NCI-H2227 (cell line): ENCODE measurements around the gene CALHM5.
"Not testable (repeated sequence)": the region's sequence is repeated elsewhere in the genome, so short reads cannot be mapped to it uniquely, and the experiment has no call there.

Experiments
- DNase-seq: peaks from one replicate; lab custom pipeline; 2025; ENCODE audit not compliant: unreplicated experiment; lab: John Stamatoyannopoulos, UW

CALHM5 gene

GRCh38 chr6:116511424-116512110 is at the start of gene CALHM5:
TSS of gene CALHM5 (plus strand) at chr6:116511639. CDS start at chr6:116511697, 58 bp downstream.
- DNase-seq, result peak; percentile 26

DNA sequence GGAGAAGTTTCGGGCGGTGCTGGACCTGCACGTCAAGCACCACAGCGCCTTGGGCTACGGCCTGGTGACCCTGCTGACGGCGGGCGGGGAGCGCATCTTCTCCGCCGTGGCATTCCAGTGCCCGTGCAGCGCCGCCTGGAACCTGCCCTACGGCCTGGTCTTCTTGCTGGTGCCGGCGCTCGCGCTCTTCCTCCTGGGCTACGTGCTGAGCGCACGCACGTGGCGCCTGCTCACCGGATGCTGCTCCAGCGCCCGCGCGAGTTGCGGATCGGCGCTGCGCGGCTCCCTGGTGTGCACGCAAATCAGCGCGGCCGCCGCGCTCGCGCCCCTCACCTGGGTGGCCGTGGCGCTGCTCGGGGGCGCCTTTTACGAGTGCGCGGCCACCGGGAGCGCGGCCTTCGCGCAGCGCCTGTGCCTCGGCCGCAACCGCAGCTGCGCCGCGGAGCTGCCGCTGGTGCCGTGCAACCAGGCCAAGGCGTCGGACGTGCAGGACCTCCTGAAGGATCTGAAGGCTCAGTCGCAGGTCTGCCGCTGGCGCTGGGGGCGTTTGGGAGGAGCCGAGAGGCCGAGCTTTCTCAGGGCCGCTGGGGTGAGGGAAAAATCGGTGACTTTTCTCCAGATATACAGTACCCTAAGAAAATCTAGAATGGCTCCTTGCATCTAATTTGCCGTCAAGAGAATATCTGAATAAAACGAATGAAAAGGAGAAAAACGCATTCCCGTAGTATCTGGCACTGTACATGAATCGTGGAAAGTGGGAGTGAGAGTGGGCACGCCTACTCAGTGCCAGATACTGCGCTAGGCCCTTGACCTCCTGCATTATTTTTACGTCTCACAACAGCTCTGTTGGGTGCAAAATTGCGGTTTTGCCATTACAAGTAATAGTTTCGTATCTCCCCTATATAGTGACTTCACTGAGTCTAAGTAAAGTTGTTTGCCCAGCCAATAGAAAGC is 49.2 kb upstream of the CALHM5 start:
- DNase-seq, result peak; percentile 83

DNA sequence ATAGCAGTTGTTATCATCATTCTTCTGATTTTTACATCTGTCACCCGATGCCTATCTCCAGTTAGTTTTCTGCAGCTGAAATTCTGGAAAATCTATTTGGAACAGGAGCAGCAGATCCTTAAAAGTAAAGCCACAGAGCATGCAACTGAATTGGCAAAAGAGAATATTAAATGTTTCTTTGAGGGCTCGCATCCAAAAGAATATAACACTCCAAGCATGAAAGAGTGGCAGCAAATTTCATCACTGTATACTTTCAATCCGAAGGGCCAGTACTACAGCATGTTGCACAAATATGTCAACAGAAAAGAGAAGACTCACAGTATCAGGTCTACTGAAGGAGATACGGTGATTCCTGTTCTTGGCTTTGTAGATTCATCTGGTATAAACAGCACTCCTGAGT is 48.1 kb upstream of the CALHM5 start:
- no peak for DNase-seq

DNA sequence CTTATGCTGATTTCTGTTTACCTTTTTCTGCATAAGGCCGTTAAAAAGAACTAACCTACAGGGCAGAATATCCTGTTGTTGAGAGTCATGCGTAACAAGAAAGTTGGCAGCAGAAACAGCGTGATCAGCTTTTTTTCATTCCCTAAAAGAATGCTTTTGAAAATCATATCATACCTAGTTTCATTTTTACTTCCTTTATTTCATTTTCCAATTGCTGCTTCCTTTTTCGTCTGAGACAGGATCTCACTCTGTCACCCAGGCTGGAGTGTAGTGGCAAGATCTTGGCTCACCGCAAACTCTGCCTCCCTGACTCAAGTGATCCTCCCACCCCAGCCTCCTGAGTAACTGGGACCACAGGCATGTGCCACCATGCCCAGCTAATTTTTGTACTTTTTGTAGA is 46.2 kb upstream of the CALHM5 start:
- DNase-seq, result no peak

DNA sequence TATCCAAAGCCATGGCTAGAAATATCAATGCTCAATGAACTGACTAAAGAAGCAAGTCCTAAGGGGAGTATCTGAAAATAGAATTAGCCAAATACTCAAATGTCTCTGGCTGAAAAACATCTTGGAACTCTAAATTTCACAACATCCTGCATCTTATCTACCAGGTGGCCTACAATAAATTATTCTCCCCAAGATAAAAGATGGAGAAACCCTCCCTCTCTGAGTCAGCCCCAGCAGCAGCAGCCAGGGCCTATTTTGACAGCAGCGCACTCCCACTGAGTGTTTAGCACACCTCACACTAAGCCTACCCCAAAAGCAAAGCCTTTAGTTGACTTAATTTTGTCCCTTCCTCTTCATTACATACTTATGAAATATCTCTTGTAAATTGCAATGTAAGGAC is 44.3 kb upstream of the CALHM5 start:
- DNase-seq, result no peak

GRCh38 chr6:116467514-116467913 is 43.9 kb upstream of the CALHM5 start:
- DNase-seq, result no peak

GRCh38 chr6:116468293-116468692 is 43.1 kb upstream of the CALHM5 start:
- no peak for DNase-seq

- DNase-seq, result no peak
Observed at GRCh38 chr6:116471531-116471930, 39.9 kb upstream of the CALHM5 start.

DNA sequence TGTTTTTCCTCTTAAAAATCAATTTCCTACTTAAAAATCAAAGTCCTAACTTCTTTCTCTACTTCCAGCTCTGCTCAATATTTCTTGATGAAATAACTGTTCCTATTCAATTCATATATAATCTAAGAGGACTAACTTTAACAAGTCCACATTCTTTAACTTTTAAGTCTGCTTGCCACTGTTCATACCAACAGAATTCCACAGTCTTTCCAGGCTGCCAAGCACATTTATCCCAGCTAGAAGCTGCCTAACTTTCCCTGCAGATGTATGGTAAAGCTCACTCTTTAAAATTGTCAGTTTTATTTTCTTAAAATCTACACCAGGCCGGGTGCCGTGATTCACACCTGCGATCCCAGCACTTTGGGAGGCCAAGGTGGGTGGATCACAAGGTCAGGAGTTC is 38.7 kb upstream of the CALHM5 start:
- no peak for DNase-seq

- no peak for DNase-seq
Observed at GRCh38 chr6:116475141-116475540, 36.3 kb upstream of the CALHM5 start.

DNA sequence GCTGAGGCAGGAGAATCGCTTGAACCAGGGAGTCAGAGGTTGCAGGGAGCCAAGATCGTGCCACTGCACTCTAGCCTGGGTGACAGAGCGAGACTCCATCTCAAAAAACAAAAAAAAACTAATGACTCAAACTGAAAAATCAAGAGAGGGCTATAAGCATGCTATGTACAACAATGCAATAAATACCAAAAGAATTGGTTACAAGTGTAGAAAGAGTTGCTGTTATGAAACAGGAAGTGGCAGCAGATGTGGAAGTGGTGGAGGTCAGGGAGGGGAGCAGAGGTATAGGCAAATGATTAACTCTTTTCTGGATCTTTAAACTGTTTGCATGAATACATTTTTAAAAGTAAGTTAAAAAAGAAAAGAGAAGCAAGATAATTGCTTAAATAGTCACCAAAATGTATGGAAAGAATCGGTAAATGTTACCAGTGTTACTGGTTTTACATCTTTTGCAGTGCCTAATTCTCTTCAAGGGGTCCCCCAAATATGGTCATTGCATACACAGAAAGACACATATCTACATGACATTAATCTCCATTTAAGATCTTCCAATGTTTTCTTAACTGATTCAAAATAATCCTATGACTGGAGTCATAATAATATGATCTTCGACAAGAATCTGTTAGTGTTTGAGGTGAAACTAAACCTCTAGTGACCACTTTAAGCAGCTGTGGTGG is 35.3 kb upstream of the CALHM5 start:
- no peak for DNase-seq

DNA sequence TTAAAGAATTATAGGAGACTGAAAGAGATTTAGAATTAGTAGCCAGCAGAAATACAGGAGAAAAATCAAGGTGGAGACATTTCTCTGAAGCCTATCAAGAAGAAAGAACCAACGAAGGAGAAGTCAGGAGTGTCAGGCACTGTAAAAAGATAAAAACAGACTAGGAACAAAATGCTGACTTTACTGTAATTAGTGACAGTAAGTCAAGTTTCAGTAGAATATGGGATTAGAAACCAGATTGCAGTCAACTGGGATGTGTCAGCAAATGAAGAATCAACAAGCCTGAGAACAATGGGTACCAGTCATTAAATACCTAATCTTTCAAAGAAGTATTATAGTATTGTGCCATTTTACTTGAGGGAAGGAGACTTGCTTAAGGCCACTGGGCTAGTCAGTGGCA is 28.7 kb upstream of the CALHM5 start:
- no peak for DNase-seq

DNA sequence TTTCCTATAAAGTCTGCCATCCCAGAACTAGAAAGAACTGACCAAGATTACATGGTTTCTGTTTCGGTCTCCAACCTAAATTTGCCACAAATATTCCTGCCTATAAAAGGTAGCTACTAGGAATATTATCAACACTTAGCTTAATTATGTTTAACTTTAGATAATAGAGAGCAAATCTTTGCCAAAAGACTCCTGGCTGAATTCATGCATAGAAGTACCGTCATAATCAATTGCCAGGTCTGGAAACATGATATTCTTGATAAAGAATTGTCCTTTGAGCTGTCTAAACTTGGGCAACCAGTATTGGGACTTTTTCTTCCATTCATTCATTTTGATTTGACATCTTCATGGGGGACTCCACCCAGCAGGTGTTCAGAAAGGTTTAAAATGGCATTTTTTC is 27.8 kb upstream of the CALHM5 start:
- DNase-seq, result no peak

DNA sequence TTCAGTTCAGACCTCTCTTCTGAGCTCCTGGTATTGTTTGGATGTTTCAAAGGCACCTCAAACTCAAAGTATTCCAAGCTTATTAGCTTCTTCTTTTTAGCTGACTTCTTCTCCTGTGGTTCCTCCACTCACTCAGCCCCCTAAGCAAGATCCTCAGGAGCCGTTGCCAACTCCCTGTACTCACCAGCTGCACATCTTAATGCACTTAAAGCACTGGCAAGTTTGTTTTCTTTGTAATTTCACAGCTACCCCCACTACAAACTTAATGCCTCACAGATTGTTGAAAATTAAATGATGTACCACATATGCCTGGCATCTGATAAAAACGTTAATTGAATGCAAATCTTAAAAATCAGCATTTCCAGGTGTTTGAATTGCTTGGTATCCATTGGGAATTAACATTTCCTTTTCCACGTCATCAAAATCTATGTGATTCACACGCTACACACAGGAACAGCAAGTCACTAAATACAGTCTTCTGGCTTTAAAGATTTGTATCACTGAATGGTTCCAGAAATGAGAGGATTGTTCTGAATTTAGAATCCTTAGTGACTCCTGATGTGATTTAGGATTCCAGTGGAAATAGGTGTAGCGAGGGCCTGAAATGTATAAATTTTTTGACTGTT is 25.8 kb upstream of the CALHM5 start:
- no peak for DNase-seq

DNA sequence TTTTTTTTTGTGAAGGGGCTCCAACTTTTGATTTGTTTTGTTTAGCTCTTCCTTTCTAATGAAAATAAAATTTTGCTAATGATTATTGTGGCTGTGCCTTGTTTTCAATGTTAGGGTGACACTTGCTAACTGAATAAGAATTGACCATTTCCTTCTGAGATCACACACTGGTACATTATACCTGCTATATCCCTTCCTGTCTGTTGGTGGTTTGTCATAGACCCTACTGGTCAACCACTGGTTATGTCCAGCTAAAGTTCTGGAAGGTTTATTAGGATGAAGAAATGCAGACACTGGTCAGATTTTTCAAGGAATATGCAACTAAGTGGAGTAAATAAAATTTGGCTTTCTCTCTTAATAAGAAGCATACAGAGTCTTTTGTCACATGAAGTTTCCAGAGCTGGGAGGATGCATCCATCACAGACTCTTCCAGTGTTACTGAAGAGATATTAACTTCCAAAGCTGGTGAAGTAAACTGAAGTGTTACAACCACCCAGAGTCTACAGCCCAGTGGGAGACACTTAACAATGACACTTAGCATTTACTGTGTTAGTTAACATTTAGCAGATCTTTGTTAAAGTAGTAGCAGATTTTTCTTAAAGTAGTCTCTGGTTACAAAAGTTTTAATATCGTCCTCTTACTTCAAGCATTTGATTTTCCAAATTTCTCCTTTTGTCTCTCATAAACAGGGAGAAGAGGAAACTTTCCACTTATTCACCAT is 19.7 kb upstream of the CALHM5 start:
- DNase-seq, result no peak

DNA sequence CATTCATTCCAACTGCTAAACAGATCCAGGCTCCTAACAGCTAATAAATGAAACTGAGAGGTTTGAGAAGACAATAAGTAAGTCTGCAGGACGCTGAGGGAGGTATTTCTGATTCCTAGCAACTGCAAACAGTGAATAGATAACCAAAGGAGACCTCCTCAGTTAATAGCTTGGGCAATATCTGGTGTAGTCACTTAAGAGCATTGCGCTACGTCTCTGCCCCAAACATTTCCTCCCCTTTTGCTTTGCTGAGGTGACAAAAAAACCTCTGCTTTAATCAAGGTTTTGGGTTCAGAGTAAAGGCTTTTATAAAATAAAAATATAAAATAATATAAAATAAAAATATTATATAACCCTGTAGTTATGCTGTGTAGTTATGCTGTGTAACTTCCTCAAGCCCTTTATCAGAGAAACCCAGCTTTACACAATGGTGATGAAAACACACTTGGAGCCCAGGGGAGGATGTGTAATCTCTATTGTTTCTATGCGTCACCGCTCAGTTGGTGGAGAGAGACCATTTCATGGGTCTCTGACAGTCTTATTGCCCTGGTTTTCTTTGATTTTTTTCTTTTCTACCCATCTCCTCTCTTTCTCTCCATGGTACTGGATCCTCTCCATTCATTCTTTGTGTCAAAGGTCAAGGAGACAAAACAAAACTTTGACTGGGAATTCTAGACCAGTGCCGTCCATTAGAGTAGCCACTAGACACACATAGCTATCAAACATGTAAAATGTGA is 18.9 kb upstream of the CALHM5 start:
- no peak for DNase-seq

DNA sequence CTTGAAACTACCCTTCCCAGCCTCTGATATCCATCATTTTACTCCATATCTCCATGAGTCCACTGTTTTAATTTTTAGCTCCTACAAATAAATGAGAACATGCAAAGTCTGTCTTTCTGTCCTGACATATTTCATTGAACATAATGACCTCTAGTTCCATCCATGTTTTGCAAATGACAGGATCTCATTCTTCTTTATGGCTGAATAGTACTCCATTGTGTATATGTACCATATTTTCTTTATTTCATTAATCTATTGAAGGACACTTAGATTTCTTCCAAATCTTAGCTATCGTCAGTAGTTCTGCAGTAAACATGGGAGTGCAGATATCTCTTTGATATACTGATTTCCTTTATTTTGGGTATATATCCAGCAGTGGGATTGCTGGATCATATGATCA is 16.3 kb upstream of the CALHM5 start:
- not testable (repeated sequence) for DNase-seq

DNA sequence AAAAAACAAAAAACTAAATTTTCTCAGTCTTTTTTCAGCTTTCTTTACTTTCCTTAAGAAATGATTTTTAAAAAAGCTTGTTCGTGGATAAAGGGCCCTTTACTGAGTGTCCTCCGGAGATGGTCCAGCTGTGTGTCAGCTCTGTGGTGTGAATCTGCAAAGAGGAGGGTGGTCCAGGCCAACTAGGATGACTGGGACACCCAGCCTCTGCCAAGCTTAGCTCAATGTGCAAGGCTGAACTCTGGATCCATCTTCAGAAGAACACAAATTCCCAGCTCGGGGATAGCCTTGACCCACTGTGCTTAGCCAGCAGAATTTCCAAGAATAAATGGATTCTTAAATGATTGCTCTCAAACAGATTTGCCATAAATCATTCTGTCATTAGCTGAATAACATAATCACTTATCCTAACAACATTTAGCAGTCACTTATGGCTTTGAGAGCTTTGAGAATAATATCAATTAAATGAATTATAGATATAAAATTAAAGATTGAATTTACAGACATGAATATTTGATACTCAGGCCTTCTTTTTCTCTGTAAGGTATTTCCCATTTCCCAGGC is 14.2 kb upstream of the CALHM5 start:
- DNase-seq, result no peak

DNA sequence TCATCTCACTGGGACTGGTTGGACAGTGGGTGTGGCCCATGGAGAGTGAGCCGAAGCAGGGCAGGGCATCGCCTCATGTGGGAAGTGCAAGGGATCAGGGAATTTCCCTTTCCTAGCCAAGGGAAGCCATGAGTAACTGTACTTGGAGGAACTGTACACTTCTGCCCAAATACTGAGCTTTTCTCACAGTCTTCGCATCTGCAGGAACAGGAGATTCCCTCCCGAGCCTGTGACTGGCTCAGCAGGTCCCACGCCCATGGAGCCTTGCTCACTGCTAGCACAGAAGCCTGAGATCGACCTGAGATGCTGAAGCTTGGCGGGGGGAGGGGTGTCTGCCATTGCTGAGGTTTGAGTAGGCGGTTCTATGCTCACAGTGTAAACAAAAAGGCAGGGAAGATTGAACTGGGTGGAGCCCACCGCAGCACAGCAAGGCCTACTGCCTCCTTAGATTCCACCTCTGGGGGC is 10.4 kb upstream of the CALHM5 start:
- DNase-seq, result peak; percentile 64
